HG03439 (cell line): ENCODE results near the gene POU5F2.

Source experiments
- ATAC-seq: cut with Tn5 transposase; IDR thresholded peaks from one replicate; pipeline ENCODE4 v1.9.1; 2021; ENCODE audit warnings: mild to moderate bottlenecking, moderate library complexity; ENCODE audit not compliant: unreplicated experiment

The POU5F2 gene

GRCh38 chr5:93741136-93741811 lies at the start of gene POU5F2:
Gene POU5F2, minus strand, starts transcription at chr5:93741600. Its CDS starts 37 bp downstream, at chr5:93741563.
- ATAC-seq: no peak

DNA sequence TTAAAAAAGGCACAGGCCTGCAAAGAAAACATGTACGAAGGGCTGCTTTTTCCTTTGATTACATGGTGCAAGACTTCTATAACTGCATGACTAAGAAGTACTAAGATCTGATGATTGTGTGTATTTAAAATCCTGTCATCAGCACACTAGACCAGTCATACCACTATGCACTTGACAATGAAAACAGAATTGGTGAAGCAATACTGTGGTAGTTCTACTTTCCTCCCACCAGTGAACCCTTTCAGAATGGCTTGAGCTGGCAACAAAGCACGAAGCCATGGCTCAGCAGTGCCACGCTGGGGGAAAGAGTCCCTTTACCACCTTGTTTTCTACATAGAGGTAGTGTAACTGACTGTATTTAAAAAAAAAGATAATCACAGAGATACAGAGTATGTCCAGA lies 49.0 kb upstream of the POU5F2 start:
- no peak for ATAC-seq

- ATAC-seq: no peak
Measured at GRCh38 chr5:93789173-93790067, 48.0 kb upstream of the POU5F2 start.

GRCh38 chr5:93787598-93787997 lies 46.2 kb upstream of the POU5F2 start:
- ATAC-seq: no peak

- no peak for ATAC-seq
Measured at GRCh38 chr5:93785475-93785874, 44.1 kb upstream of the POU5F2 start.

DNA sequence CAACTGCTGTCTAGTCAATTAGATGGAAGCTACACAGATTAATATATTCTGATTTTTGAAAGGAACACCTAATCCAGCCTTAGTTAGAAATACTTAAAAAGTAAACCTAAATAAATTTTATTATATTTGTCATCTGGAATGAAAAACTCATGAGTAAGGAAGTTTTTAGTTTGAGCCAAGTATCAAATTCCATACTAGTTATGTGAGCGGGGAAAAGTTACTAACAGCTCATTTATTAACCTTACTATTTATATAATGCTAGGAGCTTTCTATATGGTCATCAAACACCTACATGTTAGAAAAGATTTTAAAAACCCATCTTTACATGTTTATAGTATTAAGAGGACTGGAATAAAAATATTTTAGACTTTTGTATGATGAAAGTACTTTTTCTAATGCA lies 41.6 kb upstream of the POU5F2 start:
- no peak for ATAC-seq

GRCh38 chr5:93777620-93778019 lies 36.2 kb upstream of the POU5F2 start:
- no peak for ATAC-seq

DNA sequence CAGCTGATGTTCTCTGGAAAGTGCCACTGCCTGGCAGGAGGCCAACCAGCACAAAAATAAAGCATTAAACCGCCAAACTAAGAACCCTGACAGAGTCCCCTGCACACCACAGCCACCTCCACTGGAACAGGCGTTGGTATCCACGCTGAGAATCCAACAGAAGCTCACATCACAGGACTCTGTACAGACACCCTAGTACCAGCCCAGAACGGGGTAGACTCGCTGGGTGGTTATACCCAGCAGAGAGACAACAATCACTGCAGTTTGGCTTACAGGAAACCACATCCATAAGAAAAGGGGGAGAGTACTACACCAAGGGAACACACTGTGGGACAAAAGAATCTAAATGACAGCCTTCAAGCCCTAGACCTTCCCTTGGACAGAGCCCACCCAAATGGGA lies 15.0 kb upstream of the POU5F2 start:
- no peak for ATAC-seq

DNA sequence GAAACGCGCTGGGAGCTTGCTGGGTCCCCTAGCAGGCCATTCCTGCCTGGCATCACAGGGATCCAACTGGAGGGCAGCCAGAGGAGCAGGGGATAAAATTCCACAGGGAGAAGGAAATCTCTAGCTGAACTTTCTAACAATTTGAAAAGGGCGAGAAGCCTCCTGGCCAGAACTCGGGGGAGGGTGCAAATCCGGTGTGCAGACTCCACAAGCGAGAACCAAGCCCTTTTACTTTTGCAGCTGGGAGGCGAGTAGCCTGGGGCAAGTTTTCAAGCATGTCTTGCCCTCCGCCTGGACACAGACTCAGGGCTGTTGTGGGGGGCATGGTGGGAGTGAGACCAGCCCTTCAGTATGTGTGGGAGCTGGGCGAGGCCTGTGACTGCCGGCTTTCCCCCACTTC lies 14.3 kb upstream of the POU5F2 start:
- ATAC-seq: no peak

- ATAC-seq: no peak
Measured at GRCh38 chr5:93748875-93749397, 7.5 kb upstream of the POU5F2 start.

DNA sequence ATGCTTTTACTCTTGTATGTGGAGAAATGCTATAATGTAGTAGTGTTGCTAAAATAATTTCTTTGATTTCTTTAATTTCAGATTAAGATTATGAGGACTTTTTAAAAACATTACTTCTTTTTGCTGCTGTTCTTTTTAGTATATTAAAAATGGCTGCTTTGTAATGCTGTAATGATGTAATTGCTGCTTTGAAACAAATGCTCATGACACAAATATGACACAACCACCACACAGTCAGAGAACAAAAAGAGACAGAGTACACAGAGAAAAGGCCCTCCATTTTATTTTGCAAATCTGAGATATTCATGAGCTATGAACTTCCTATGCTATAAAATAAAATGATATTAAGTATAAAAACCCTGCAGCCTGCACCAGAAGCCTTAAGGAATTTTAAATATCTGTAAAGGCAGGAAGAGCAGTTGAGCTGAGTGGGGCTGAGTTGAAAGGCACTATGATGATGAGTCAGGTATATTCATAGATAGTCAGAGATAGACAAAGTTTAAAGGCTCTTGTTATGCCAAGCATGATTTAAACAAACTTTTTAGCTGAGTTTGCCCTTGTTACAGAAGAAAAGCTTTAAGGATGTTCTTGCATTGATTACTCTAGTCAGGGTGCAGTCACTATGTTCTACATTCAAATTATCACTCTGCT lies 5.1 kb upstream of the POU5F2 start:
- ATAC-seq: no peak

DNA sequence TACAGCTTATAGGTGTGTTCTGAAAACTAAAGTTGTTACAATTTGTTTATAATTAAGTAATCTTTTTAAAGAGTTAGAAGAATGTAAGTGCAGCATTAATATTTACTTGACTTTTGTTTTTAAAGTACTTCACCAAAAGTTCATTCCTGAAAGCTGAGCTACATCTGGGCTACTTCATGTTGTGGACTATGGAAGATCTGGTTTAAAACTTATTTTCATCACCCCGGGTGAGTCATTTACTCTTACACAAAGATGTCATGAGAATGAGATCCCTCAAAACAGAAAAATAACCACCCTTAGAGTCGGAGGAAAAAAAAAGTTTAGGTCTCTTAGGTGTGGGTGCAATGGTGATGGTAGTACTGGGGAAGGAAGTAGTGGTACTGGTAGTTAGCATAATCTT lies 5.1 kb downstream of the POU5F2 start:
- no peak for ATAC-seq

- no peak for ATAC-seq
Measured at GRCh38 chr5:93735378-93735777, 6.0 kb downstream of the POU5F2 start.

- ATAC-seq: no peak
Measured at GRCh38 chr5:93731987-93732386, 9.4 kb downstream of the POU5F2 start.

DNA sequence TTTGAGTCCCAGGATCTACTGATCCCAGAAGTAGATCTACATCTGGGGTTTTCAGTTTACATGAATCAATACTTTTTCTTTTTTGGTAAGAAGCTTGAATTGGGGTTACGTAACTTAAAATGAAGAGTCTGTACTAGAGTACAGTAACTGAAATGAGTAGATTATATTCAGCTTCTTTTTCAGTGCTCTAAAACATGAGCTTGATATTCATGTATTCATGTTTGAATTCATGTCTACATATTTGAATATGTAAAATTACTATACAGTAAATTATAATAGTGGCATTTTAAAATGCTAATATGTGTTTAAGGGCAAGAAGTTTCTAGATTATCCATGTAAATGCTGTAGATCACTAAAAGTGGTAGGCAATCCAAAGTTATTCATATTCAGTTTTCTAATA lies 14.8 kb downstream of the POU5F2 start:
- no peak for ATAC-seq

DNA sequence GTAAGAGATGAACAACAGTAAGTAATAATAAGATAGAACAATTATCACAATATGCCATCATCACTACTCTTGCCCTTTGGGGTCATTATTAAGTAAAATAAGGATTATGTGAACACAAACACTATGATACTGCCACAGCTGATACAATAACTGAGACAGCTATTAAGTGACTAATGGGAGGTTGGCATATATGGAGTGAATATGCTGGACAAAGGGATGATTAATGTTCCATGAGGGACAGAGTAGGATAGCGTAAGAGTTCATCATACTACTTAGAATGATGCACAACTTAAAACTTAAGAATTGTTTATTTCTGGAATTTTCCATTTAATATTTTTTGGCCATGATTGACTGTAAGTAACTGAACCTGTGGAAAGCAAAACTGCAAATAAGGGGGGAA lies 16.6 kb downstream of the POU5F2 start:
- ATAC-seq: no peak

DNA sequence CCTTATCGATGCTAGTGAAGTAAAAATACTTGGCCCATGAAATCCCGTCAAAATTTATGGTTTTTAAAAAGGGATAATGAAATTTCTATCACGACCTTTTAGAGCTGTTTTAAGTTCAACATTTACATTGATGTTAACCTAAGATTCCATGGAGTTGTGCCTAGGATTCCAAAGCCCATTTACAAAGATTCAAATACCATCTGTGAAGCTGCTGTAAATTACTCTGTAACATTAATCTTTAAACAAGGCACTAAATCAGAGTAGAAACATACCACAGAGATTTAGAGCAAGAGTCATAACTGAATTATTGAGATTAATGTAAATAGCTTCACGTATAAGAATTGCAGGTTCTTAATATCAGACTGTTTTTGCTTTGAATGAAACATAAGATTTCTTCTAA lies 17.7 kb downstream of the POU5F2 start:
- no peak for ATAC-seq

- no peak for ATAC-seq
Measured at GRCh38 chr5:93723005-93723404, 18.4 kb downstream of the POU5F2 start.

DNA sequence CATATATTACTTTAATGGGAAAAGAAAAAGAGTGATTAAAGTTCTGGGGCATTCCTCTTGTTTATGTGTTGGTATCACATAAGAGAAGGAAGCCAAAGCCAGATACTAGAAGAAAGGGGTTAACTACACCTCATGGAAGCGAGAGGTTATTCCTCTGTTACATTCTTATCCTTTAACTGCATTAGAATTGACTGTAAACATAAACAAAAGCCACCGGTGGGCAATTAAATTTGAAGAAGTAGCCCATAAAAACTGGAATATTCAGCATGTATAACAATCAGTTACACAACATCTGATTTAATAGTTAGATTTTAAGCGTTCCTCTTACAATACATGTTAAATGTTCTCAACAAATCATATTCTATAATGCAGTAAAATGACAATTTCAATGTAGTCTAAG lies 18.8 kb downstream of the POU5F2 start:
- ATAC-seq: no peak

DNA sequence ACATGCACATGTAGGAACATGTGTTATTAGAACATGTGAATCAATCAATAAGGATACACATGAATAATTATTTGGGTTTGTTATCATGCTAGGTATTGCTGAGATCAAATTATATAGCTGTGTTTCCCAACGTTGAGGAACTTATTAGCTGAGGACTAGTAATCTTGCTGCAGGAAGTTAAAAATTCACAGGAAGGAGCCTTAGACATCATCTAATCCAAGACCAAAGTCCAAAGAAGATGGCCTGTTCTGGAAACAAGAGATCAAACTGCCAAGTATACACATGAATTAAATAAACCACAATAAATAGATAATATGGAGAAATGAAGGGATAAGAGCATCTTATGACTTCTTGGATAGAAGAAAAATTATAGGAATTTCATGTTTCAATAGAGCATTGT lies 19.9 kb downstream of the POU5F2 start:
- ATAC-seq: no peak

DNA sequence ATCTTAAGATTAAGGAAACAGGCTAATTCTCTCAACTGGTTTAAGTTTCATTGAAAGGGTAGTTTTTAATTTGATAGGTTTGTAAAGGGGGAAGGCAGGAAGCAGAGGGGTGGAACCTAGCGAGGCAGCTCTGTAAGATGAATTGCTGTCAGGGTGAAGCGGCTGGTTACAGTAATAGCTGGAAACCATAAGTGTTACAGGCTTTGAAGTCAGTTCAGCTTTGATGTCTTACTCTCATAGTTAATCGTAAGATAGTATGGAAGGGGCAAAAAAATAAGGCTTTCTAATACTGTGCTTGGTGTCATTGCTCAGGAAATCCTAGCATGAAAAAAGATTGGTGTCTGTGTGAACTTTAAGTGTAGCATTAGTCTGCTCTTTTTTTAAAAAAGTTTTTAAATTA lies 20.3 kb downstream of the POU5F2 start:
- no peak for ATAC-seq

DNA sequence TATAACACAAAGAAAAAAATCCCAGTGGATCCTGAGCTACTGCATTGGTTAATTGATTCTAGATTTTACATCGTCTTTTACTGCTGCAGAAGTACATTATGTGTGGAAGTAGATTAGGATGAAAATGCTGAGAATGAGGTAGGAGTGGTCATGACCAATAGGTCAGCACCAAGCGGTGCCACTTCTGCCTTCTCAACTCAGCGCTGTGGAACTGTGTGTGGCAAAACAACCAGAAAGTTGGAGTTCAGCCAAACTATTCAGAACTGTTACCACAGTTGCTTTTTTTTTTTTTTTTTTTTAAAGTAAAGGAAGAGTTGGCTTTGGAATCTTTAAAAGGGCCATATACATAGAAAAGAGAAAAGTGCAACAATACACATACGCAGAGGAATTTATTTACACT lies 24.2 kb downstream of the POU5F2 start:
- ATAC-seq: no peak
